ENCODE measurements around the gene SSNA1. TPM values are rescaled to one million over a fixed set of nuclear protein-coding genes. Genes with fewer than 3 reads are reported as not detected.
A peak's percentile ranks its signal among the peaks of the same experiment; 100 is the strongest.

SSNA1 gene
- total and polyA plus RNA-seq, 9 of the 15 experiments (the other 6 are each of a cell fraction or from before 2014, with no cell fraction given) = 1.9 to 130 (median 57.1) TPM

DNA sequence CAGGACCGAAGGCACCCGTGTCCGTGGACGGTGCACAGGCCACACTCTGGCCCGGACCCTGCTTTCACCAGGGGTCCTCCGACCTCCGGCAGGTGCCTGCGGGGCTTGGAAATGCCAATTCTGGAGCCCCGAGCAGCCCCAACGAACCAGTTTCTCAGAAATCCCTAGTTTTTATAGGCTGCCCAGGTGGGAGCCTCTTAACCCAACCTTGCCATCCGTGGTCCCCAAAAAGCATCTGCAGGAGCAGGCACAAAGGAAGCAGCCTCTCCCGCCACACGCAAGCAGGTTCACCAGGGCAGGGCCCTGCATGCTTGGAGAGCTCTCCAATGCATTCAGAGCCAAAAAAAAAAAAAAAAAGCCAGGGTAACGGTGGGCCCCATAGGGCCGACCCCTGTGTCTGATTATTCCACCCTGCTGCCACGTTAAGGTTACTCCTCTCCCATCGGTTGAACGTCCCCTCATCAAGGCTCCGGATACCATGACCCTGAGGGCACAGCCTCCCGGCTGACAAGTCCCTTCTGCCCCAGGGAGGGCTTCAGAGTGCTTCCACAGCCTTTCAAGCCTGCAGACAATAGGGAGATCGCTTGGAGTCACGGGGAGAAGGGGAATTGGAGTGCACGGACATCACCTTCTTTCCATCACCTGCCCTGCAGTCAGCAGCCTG lies 12.9 kb downstream of the SSNA1 start:
- Histone ChIP-seq H3K79me2 (ENCODE audit: control insufficient read depth, insufficient read depth, low read length) (peaks cover 81% of the 10 kb centered on the region), H3K9me1 (ENCODE audit: control insufficient read depth, insufficient read depth, low read length) (peaks cover 3% of the 10 kb centered on the region), H3K27me3 (ENCODE audit: control insufficient read depth in 2 of 2, insufficient read depth in 2 of 2, low read length in 2 of 2) (no peaks in the 10 kb centered on the region), H3K4me2 (ENCODE audit: insufficient read depth, low read length) (peak overlapping the region; percentile 81), H3K4me1 (replicated peaks in 1 of 2; ENCODE audit: control insufficient read depth in 2 of 2, insufficient read depth in 2 of 2, low read length in 2 of 2) (peaks cover 34 to 82% of the 10 kb centered on the region in 2 experiments), H3K9me3 (replicated peaks; ENCODE audit: control insufficient read depth, insufficient read depth, low read depth, low read length) (no peaks in the 10 kb centered on the region), H3K9ac (ENCODE audit: insufficient read depth in 1 of 2, low read depth in 2 of 2, low read length in 2 of 2) (peak overlapping the region; percentile 73 to 94), H4K20me1 (replicated peaks; ENCODE audit: control insufficient read depth, insufficient read depth, low read length) (peaks cover 5% of the 10 kb centered on the region), H3K36me3 (ENCODE audit: control insufficient read depth, insufficient read depth, low read length) (peaks cover 14% of the 10 kb centered on the region; the same call in 2 of the 3 replicates), H2AFZ (ENCODE audit: low read depth, low read length) (peak overlapping the region; percentile 62), H3K27ac (ENCODE audit: extremely low read depth, low read depth, low read length) (peak overlapping the region; percentile 70), H3K4me3 (peak overlapping the region; percentile 52)
- BruUV-seq (replicated peaks) = no TSS peak
- ATAC-seq (no peak), FAIRE-seq (peak; percentile 57), DNase-seq (ENCODE audit: extremely low read depth in 1 of 4, low spot score in 3 of 4) (no peak)
- TF ChIP-seq THAP12 (CRISPR knock-in tag; IDR thresholded peaks at IDR 0.05) (0 out of 2 replicates have a peak, but pooled peaks have one; percentile 7), ZKSCAN8 (CRISPR knock-in tag; IDR thresholded peaks at IDR 0.05) (no peak), SIN3B (IDR thresholded peaks at IDR 0.05; ENCODE audit: low read depth) (peak; percentile 48; the same call in 1 of the 2 replicates), ERF (CRISPR knock-in tag; IDR thresholded peaks at IDR 0.05) (0 out of 2 replicates have a peak, but pooled peaks have one; percentile 23), RBFOX2 (IDR thresholded peaks at IDR 0.05; ENCODE audit: low read depth, low read length) (no peak), RBBP5 (IDR thresholded peaks at IDR 0.05; ENCODE audit: borderline replicate concordance, insufficient read depth, low read length, poor library complexity, severe bottlenecking) (peak; percentile 56), MYC (IDR thresholded peaks at IDR 0.05; ENCODE audit: low read depth, low read length) (no peak), MYC (CRISPR knock-in tag; IDR thresholded peaks at IDR 0.05; ENCODE audit: borderline replicate concordance, low read depth) (peak; percentile 69; the same call in 1 of the 2 replicates), MAZ (CRISPR knock-in tag; conservative IDR thresholded peaks at IDR 0.05 in 1 of 2, IDR thresholded peaks at IDR 0.05 in 1 of 2) (0 out of 4 replicates have a peak, but pooled peaks of 1 of the 2 experiments have one; percentile 1), L3MBTL2 (IDR thresholded peaks at IDR 0.05) (0 out of 2 replicates have a peak, but pooled peaks have one; percentile 22), POLR2B (IDR thresholded peaks at IDR 0.05; ENCODE audit: low read depth, partially characterized antibody) (peak; percentile 8), NRF1 (conservative IDR thresholded peaks at IDR 0.05 in 1 of 2, IDR thresholded peaks at IDR 0.05 in 1 of 2) (peak; percentile 17 to 55), SMARCB1 (IDR thresholded peaks at IDR 0.05; ENCODE audit: insufficient read length, low read depth) (no peak)
- TF ChIP-seq, protein P1, sequence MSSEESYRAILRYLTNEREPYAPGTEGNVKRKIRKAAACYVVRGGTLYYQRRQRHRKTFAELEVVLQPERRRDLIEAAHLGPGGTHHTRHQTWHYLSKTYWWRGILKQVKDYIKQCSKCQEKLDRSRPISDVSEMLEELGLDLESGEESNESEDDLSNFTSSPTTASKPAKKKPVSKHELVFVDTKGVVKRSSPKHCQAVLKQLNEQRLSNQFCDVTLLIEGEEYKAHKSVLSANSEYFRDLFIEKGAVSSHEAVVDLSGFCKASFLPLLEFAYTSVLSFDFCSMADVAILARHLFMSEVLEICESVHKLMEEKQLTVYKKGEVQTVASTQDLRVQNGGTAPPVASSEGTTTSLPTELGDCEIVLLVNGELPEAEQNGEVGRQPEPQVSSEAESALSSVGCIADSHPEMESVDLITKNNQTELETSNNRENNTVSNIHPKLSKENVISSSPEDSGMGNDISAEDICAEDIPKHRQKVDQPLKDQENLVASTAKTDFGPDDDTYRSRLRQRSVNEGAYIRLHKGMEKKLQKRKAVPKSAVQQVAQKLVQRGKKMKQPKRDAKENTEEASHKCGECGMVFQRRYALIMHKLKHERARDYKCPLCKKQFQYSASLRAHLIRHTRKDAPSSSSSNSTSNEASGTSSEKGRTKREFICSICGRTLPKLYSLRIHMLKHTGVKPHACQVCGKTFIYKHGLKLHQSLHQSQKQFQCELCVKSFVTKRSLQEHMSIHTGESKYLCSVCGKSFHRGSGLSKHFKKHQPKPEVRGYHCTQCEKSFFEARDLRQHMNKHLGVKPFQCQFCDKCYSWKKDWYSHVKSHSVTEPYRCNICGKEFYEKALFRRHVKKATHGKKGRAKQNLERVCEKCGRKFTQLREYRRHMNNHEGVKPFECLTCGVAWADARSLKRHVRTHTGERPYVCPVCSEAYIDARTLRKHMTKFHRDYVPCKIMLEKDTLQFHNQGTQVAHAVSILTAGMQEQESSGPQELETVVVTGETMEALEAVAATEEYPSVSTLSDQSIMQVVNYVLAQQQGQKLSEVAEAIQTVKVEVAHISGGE (CRISPR knock-in tag; IDR thresholded peaks at IDR 0.05) = peak in 1 of 3 experiments; percentile 52; a peak in 1 of 6 replicates
- intact Hi-C loops (cut with micrococcal nuclease) = loop anchor here (2.0 kb wide), 1 partner anchor 17 kb away; no protein-coding TSS in a partner anchor
- in situ Hi-C loops (cut with MboI) = no loop called here
- ChIA-PET CTCF (ENCODE audit: low intra/inter-chr PET ratio) (no interaction called here), POLR2A (interaction anchor here (0.5 to 5.7 kb wide), 8 partner anchors 10 to 39 kb away, joined by 3 to 56 read pairs (median 6); partner anchors contain the start of genes ANAPC2, SSNA1 and TUBB4B)
- WGBS (ENCODE audit: insufficient coverage, low coverage, missing lambda C conversion rate) = 5% methylated on average over 23 of the region's 23 CpGs
